ENCODE results near the gene NBEAL1. TPM values are rescaled to one million over a fixed set of nuclear protein-coding genes. Genes with fewer than 3 reads are reported as not detected.
A peak's percentile ranks its signal among the peaks of the same experiment; 100 is the strongest.
"Not testable (repeated sequence)": the region's sequence is repeated elsewhere in the genome, so short reads cannot be mapped to it uniquely, and the experiment has no call there.

Gene NBEAL1
- polyA plus RNA-seq (2013, experiment 1 of 2) = 4.4 TPM
- polyA plus RNA-seq (2013, experiment 2 of 2) = 5.1 TPM

- Histone ChIP-seq H3K36me3 (ENCODE audit: insufficient read depth, low read length) (peaks cover 6% of the 10 kb centered on the region; the same call in 1 of the 2 replicates), H3K9me3 (ENCODE audit: insufficient read depth, low read depth, low read length) (no peaks in the 10 kb centered on the region), H3K27ac (ENCODE audit: low read depth, low read length) (peak within 1 kb of the TSS; percentile 94), H3K4me3 (ENCODE audit: low read length) (peak within 1 kb of the TSS; percentile 96), H3K4me1 (ENCODE audit: insufficient read depth, low read length) (peaks cover 13% of the 10 kb centered on the region; the same call in 1 of the 2 replicates), H3K27me3 (ENCODE audit: insufficient read depth, low read length) (peaks cover 4% of the 10 kb centered on the region; the same call in 1 of the 2 replicates), H3K9ac (ENCODE audit: low read depth, low read length) (peak within 1 kb of the TSS; percentile 79)
- WGBS = under 1% methylated on average over 59 of the region's 59 CpGs
These were observed at the start of gene NBEAL1 for GRCh38 chr2:203014456-203015199. Gene NBEAL1, plus strand, starts transcription at chr2:203014875. Its CDS starts 1,510 bp downstream, at chr2:203016385.

- Histone ChIP-seq H3K4me3 (ENCODE audit: low read length) (no peak overlapping the region), H3K9me3 (ENCODE audit: insufficient read depth, low read depth, low read length) (no peaks in the 10 kb centered on the region), H3K4me1 (ENCODE audit: insufficient read depth, low read length) (no peaks in the 10 kb centered on the region), H3K27ac (ENCODE audit: low read depth, low read length) (no peak overlapping the region), H3K27me3 (ENCODE audit: insufficient read depth, low read length) (no peaks in the 10 kb centered on the region), H3K9ac (ENCODE audit: low read depth, low read length) (no peak overlapping the region), H3K36me3 (ENCODE audit: insufficient read depth, low read length) (no peaks in the 10 kb centered on the region)
- WGBS = 53% methylated on average over 4 of the region's 5 CpGs
These were observed 48.7 kb upstream of the NBEAL1 start for GRCh38 chr2:202965810-202966460.

GRCh38 chr2:202969404-202969803, 45.3 kb upstream of the NBEAL1 start:
- H3K27me3 ChIP-seq (ENCODE audit: insufficient read depth, low read length); H3K4me3 ChIP-seq (ENCODE audit: low read length); H3K36me3 ChIP-seq (ENCODE audit: insufficient read depth, low read length); H3K9me3 ChIP-seq (ENCODE audit: insufficient read depth, low read depth, low read length); H3K27ac ChIP-seq (ENCODE audit: low read depth, low read length); H3K9ac ChIP-seq (ENCODE audit: low read depth, low read length); H3K4me1 ChIP-seq (ENCODE audit: insufficient read depth, low read length): not testable (repeated sequence)
- WGBS = 100% methylated on average over 1 of the region's 2 CpGs

GRCh38 chr2:202976809-202977208, 37.9 kb upstream of the NBEAL1 start:
- no peak overlapping the region for H3K9ac ChIP-seq (ENCODE audit: low read depth, low read length)
- H3K4me3 ChIP-seq (ENCODE audit: low read length) = no peak overlapping the region
- no peaks in the 10 kb centered on the region; the same call in 1 of the 2 replicates for H3K36me3 ChIP-seq (ENCODE audit: insufficient read depth, low read length)
- no peaks in the 10 kb centered on the region for H3K4me1 ChIP-seq (ENCODE audit: insufficient read depth, low read length)
- no peak overlapping the region for H3K27ac ChIP-seq (ENCODE audit: low read depth, low read length)
- no peaks in the 10 kb centered on the region for H3K9me3 ChIP-seq (ENCODE audit: insufficient read depth, low read depth, low read length)
- no peaks in the 10 kb centered on the region for H3K27me3 ChIP-seq (ENCODE audit: insufficient read depth, low read length)
- WGBS = 90% methylated on average over 1 of the region's 3 CpGs

DNA sequence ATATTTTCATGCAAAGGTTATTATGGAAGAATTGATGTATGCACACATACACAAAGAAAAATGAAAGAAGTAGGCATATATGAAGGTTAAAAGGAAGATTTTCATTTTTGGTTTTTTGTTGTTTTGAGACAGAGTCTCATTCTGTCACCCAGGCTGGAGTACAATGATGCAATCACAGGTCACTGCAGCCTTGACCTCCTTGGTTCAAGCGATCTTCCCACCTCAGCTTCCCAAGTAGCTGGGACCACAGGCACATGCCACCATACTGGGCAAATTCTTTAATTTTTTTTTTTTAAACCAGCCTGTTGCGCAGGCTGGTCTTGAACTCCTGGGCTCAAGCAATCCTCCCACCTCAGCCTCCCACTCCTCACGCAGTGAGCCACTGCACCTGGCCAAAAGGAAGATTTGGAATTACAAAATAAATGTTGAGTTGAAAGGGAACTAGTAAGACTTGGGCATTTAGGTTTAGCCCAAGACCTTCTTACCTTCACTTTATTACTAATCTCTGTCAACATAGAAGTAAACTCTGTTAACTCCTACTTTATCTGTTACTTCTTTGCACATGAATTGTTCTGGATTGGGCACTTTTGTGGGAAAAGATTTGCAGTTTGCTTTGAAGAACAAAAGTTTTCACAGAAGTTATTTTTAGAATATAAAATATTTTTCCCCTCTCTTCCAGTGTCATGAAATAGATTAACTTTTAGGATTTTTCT, 31.7 kb upstream of the NBEAL1 start:
- 94% methylated on average over 2 of the region's 3 CpGs for whole genome bisulfite sequencing
- Histone ChIP-seq H3K4me3 (ENCODE audit: low read length) (no peak overlapping the region), H3K9ac (ENCODE audit: low read depth, low read length) (no peak overlapping the region), H3K27me3 (ENCODE audit: insufficient read depth, low read length) (no peaks in the 10 kb centered on the region), H3K4me1 (ENCODE audit: insufficient read depth, low read length) (no peaks in the 10 kb centered on the region), H3K27ac (ENCODE audit: low read depth, low read length) (no peak overlapping the region), H3K9me3 (ENCODE audit: insufficient read depth, low read depth, low read length) (no peaks in the 10 kb centered on the region), H3K36me3 (ENCODE audit: insufficient read depth, low read length) (no peaks in the 10 kb centered on the region; the same call in 1 of the 2 replicates)

GRCh38 chr2:202989749-202990148, 24.9 kb upstream of the NBEAL1 start:
- Histone ChIP-seq H3K9me3 (ENCODE audit: insufficient read depth, low read depth, low read length) (no peaks in the 10 kb centered on the region), H3K4me3 (ENCODE audit: low read length) (no peak overlapping the region), H3K9ac (ENCODE audit: low read depth, low read length) (no peak overlapping the region), H3K27me3 (ENCODE audit: insufficient read depth, low read length) (no peaks in the 10 kb centered on the region), H3K27ac (ENCODE audit: low read depth, low read length) (no peak overlapping the region), H3K36me3 (ENCODE audit: insufficient read depth, low read length) (no peaks in the 10 kb centered on the region), H3K4me1 (ENCODE audit: insufficient read depth, low read length) (no peaks in the 10 kb centered on the region)
- WGBS = 100% methylated on average over 1 of the region's 1 CpG

GRCh38 chr2:202990501-202990900, 24.2 kb upstream of the NBEAL1 start:
- WGBS = 90% methylated on average over 3 of the region's 3 CpGs
- H3K9me3 ChIP-seq (ENCODE audit: insufficient read depth, low read depth, low read length) = no peaks in the 10 kb centered on the region
- H3K9ac ChIP-seq (ENCODE audit: low read depth, low read length) = no peak overlapping the region
- H3K27ac ChIP-seq (ENCODE audit: low read depth, low read length) = no peak overlapping the region
- H3K4me1 ChIP-seq (ENCODE audit: insufficient read depth, low read length) = no peaks in the 10 kb centered on the region
- no peak overlapping the region for H3K4me3 ChIP-seq (ENCODE audit: low read length)
- H3K27me3 ChIP-seq (ENCODE audit: insufficient read depth, low read length) = no peaks in the 10 kb centered on the region
- no peaks in the 10 kb centered on the region for H3K36me3 ChIP-seq (ENCODE audit: insufficient read depth, low read length)

DNA sequence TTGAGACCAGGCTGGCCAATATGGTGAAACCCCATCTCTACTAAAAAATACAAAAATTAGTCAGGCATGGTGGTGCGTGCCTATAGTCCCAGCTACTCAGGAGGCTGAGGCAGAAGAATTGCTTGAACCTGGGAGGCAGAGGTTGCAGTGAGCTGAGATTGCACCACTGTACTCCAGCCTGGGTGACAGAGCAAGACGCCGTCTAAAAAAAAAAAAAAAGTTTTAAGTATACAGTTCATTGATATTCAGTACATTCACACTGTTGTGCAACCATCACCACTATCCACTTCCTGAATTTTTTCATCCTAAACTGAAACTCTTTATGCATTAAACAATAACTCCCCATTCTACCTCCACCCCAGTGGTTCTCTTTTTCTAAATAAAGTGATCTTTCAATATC, 17.6 kb upstream of the NBEAL1 start:
- H3K9ac ChIP-seq (ENCODE audit: low read depth, low read length); H3K9me3 ChIP-seq (ENCODE audit: insufficient read depth, low read depth, low read length); H3K27ac ChIP-seq (ENCODE audit: low read depth, low read length); H3K4me3 ChIP-seq (ENCODE audit: low read length); H3K4me1 ChIP-seq (ENCODE audit: insufficient read depth, low read length); H3K27me3 ChIP-seq (ENCODE audit: insufficient read depth, low read length); H3K36me3 ChIP-seq (ENCODE audit: insufficient read depth, low read length): not testable (repeated sequence)
- WGBS = 84% methylated on average over 1 of the region's 3 CpGs

- Histone ChIP-seq H3K27ac (ENCODE audit: low read depth, low read length) (no peak overlapping the region), H3K4me1 (ENCODE audit: insufficient read depth, low read length) (0 out of 2 replicates have a peak, but pooled peaks cover 4% of the 10 kb centered on the region), H3K4me3 (ENCODE audit: low read length) (no peak overlapping the region), H3K9ac (ENCODE audit: low read depth, low read length) (no peak overlapping the region), H3K27me3 (ENCODE audit: insufficient read depth, low read length) (no peaks in the 10 kb centered on the region), H3K9me3 (ENCODE audit: insufficient read depth, low read depth, low read length) (no peaks in the 10 kb centered on the region), H3K36me3 (ENCODE audit: insufficient read depth, low read length) (no peaks in the 10 kb centered on the region)
- 95% methylated on average over 3 of the region's 3 CpGs for WGBS
These were observed 12.4 kb upstream of the NBEAL1 start for GRCh38 chr2:203002054-203002821.

- Histone ChIP-seq H3K4me3 (ENCODE audit: low read length) (no peak overlapping the region), H3K27ac (ENCODE audit: low read depth, low read length) (no peak overlapping the region), H3K4me1 (ENCODE audit: insufficient read depth, low read length) (0 out of 2 replicates have a peak, but pooled peaks cover 4% of the 10 kb centered on the region), H3K9me3 (ENCODE audit: insufficient read depth, low read depth, low read length) (no peaks in the 10 kb centered on the region), H3K36me3 (ENCODE audit: insufficient read depth, low read length) (no peaks in the 10 kb centered on the region), H3K9ac (ENCODE audit: low read depth, low read length) (no peak overlapping the region), H3K27me3 (ENCODE audit: insufficient read depth, low read length) (no peaks in the 10 kb centered on the region)
- WGBS = 98% methylated on average over 8 of the region's 8 CpGs
These were observed 11.0 kb upstream of the NBEAL1 start for GRCh38 chr2:203003716-203004115.
